SH-SY5Y (cell line): ENCODE data around the gene ZNF487.

ENCODE experiments used
- GATA2 ChIP-seq: IDR thresholded peaks from 2 replicates; pipeline ENCODE4 v1.6.1; 2011; ENCODE audit warnings: mild to moderate bottlenecking, low read depth, low read length
- GATA3 ChIP-seq: IDR thresholded peaks from 2 replicates; pipeline ENCODE4 v1.6.1; 2011; ENCODE audit warnings: low read depth, mild to moderate bottlenecking, low read length, moderate library complexity

DNA sequence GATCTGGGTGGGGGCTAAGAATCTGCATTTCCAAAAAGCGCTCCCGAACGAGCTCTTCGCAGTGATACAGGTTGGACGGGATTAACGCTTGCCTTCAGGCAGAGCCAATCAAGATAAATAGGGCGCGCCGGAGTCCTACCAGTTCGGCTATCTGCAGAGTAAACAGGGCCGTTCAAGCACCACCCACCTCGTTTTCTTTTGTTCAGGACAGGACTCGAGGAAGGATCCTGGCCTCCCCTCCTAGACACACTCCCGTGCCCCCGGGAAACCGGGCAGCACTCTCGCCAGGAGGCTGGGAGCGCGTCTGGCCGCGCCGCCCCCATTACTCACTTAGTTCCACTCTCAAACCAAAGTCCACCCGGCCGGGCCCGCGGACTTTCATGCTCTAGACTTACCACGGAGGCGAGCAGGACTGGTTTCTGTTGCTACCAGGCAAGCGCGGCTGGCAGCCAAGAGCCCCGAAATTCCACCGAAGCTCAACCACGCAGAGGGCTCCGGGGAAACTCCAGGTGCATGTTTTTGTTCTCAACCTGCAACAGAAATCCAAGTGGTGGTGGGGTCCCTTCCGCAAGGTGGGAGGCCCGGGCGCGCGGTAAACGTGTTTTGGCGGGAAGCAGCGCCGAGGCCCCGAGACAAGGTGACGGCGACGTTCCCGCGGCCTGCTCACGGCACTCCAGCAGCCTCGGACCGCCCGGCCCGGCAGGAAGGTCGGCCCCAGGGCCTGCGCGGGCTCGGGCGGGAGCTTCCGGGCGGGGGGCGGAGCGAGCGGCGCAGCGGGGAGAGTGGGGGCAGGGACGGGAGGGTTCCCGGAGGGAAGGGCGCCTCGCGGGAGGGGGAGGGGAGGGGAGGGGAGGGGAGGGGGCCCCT lies 40.6 kb upstream of the ZNF487 start:
- TF ChIP-seq GATA2: no peak
- no peak for TF ChIP-seq GATA3
